Breast epithelium (tissue), 4 donors: ENCODE results near the gene SORBS2. TPM values are rescaled to one million over a fixed set of nuclear protein-coding genes. Genes with fewer than 3 reads are reported as not detected.

Experiments
- DNase-seq, 2 donors: peaks; one replicate each; pipeline ENCODE4 v3.0.0-alpha.2; 2019; ENCODE audit warnings: low spot score in 2 of 2
- H3K27ac ChIP-seq, 2 donors: fragments of 200-600 bp; sonication (generic) in 1 of 2; one replicate each; pipeline ENCODE4 v1.5.1; 2016 to 2019; ENCODE audit warnings: mild to moderate bottlenecking in 1 of 2
- H3K27me3 ChIP-seq, 2 donors: fragments of 200-600 bp; sonication (generic) in 1 of 2; one replicate each; pipeline versions ENCODE4 v1.5.1 to v1.6.0; 2017 to 2019; ENCODE audit warnings: control low read depth in 1 of 2, mild to moderate bottlenecking in 1 of 2
- H3K36me3 ChIP-seq: fragments of 200-600 bp; one replicate; pipeline ENCODE4 v1.5.1; 2019
- H3K4me1 ChIP-seq, 2 donors: fragments of 200-600 bp; sonication (generic); one replicate each; pipeline ENCODE4 v1.5.1; 2016 to 2019; ENCODE audit warnings: control low read depth in 1 of 2
- H3K4me3 ChIP-seq, 3 donors: fragments of 200-600 bp; sonication (generic); 1 replicate in 2 of 3; 2 replicates in 1 of 3; pipeline ENCODE4 v1.5.1; 2016 to 2019; ENCODE audit warnings: mild to moderate bottlenecking in 3 of 3, moderate library complexity in 2 of 3
- H3K9me3 ChIP-seq, 2 donors: fragments of 200-600 bp; sonication (generic) in 1 of 2; one replicate each; pipeline ENCODE4 v1.5.1; 2016 to 2019; ENCODE audit warnings: control low read depth in 1 of 2
- POLR2A ChIP-seq: fragments of 450-650 bp; IDR thresholded peaks from one replicate; pipeline ENCODE4 v1.6.1; 2016; ENCODE audit warnings: antibody characterized with exemption, mild to moderate bottlenecking, moderate library complexity
- POLR2AphosphoS5 ChIP-seq, 3 donors: sonication (generic); formaldehyde crosslinking; IDR thresholded peaks; one replicate each; pipeline ENCODE4 v1.6.1; 2017; ENCODE audit warnings: antibody characterized with exemption in 3 of 3
- intact Hi-C: fragments of 100-400 bp; cut with DNase I; formaldehyde crosslinking; loops from one replicate; pipeline ENCODE4 v1.15.1; 2023; ENCODE audit warnings: low total_unique reads
- total RNA-seq, 3 donors: library from RNA; depleted of rRNA; stranded (reverse); fragments of >200 nt; gene quantifications; one replicate each; pipeline ENCODE4 v1.1.0, GENCODE V29; 2016
- TF ChIP-seq, protein P1 (sequence below), 3 donors: fragments of 450-650 bp; IDR thresholded peaks; one replicate each; pipeline ENCODE4 v1.5.1; 2016 to 2017; ENCODE audit warnings: antibody characterized with exemption in 3 of 3, mild to moderate bottlenecking in 3 of 3, moderate library complexity in 3 of 3

SORBS2 gene
- total RNA-seq, 3 donors from 2014 or later, result 21.8 to 132 (median 105) TPM

DNA sequence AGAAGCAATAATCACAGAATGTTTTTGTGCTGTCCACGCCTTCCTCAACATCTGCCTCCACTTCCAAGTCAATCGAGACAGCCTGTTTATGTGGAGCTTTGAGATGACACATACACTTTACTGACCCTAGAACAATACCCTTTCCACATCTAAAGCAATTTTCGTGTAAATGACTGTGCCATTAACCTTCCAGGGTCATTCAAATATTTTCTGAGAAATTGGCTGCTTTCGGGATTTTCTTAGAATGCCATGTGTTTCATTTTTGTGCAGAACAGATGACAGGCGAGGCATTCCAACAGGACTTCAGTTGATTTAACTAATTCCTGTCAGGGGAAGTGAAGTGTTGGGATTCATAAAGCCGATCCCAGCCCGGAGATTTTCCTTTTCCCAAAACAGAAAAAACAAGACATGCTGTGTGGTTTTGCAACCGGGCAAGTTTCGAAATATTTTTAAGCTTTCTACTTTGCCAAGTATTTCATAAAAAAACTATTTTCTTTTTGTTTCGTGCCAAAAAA, 73.9 kb downstream of the SORBS2 start:
- peak overlapping the region; percentile 80 to 84 for H3K27ac ChIP-seq
- intact Hi-C loops, result no loop called here
- no peak for DNase-seq
- H3K4me3 ChIP-seq, result peak overlapping the region; percentile 13 to 54 (median 14)
- H3K36me3 ChIP-seq, result no peaks in the 10 kb centered on the region
- peaks cover 0 to 2% of the 10 kb centered on the region in 2 donors for H3K4me1 ChIP-seq
- no peaks in the 10 kb centered on the region for H3K9me3 ChIP-seq
- TF ChIP-seq POLR2A (no peak), POLR2AphosphoS5 (IDR thresholded peaks at IDR 0.05) (no peak)
- TF ChIP-seq, protein P1, sequence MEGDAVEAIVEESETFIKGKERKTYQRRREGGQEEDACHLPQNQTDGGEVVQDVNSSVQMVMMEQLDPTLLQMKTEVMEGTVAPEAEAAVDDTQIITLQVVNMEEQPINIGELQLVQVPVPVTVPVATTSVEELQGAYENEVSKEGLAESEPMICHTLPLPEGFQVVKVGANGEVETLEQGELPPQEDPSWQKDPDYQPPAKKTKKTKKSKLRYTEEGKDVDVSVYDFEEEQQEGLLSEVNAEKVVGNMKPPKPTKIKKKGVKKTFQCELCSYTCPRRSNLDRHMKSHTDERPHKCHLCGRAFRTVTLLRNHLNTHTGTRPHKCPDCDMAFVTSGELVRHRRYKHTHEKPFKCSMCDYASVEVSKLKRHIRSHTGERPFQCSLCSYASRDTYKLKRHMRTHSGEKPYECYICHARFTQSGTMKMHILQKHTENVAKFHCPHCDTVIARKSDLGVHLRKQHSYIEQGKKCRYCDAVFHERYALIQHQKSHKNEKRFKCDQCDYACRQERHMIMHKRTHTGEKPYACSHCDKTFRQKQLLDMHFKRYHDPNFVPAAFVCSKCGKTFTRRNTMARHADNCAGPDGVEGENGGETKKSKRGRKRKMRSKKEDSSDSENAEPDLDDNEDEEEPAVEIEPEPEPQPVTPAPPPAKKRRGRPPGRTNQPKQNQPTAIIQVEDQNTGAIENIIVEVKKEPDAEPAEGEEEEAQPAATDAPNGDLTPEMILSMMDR (IDR thresholded peaks at IDR 0.05), result no peak
- H3K27me3 ChIP-seq, result no peaks in the 10 kb centered on the region

DNA sequence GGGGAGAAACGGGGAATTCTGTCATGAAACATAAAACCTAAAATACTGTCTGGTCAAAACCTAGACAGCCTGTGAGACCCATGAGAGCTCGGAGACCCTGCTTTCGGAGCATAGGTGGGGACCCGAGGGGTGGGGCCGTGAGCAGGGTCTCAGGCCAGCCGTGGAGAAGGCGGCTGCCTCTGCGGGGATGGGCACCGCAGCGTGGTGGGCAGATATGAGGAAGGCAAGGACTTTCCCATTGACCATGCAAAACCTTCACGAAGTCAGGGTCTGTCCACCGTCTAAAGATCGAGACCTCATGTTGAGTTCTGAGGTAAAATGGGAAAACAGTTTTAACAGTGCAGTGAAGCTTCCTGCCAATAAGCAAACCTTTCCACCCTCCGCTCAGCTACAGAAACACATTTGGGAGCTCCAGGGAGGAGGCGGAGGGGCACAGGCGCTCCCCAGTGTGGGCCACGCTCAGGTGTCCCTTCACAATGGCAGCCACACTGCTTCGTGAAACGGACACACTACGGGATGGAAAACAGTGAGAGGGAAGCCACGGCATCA, 74.4 kb downstream of the SORBS2 start:
- H3K4me1 ChIP-seq, result peaks cover 0 to 2% of the 10 kb centered on the region in 2 donors
- TF ChIP-seq POLR2AphosphoS5 (IDR thresholded peaks at IDR 0.05) (no peak), POLR2A (no peak)
- TF ChIP-seq, protein P1 (IDR thresholded peaks at IDR 0.05), result no peak
- no peaks in the 10 kb centered on the region for H3K9me3 ChIP-seq
- peak overlapping the region; percentile 13 to 54 (median 14) for H3K4me3 ChIP-seq
- H3K36me3 ChIP-seq, result no peaks in the 10 kb centered on the region
- no peak for DNase-seq
- no peaks in the 10 kb centered on the region for H3K27me3 ChIP-seq
- H3K27ac ChIP-seq, result peak overlapping the region; percentile 80 to 84
- intact Hi-C loops, result no loop called here

DNA sequence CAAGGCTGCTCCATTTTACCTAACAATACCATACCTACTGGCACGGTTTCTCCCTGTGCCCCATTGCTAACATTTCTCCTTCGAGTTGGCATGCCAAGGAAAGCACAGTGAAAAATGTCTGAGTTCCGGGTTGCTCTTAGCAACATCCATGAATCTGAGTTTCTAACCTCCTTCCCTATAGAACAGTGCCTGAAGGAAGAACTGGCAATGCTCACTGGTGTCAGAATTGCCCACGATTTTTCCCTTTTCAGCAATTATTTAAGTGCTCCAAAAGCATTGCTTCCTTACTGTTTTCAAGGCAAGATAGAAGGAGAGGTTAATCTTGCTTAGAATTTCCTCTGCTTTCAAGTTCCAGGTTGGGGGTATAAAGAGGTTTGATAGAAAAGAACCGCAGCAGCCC, 75.1 kb downstream of the SORBS2 start:
- Histone ChIP-seq H3K9me3 (no peaks in the 10 kb centered on the region), H3K4me1 (peaks cover 0 to 2% of the 10 kb centered on the region in 2 donors), H3K27me3 (no peaks in the 10 kb centered on the region), H3K27ac (peak overlapping the region; percentile 80 to 84), H3K36me3 (no peaks in the 10 kb centered on the region), H3K4me3 (no peak overlapping the region)
- no peak for DNase-seq
- intact Hi-C loops, result no loop called here
- TF ChIP-seq POLR2AphosphoS5 (IDR thresholded peaks at IDR 0.05), result no peak
- TF ChIP-seq, protein P1 (IDR thresholded peaks at IDR 0.05), result no peak
- TF ChIP-seq POLR2A, result no peak

DNA sequence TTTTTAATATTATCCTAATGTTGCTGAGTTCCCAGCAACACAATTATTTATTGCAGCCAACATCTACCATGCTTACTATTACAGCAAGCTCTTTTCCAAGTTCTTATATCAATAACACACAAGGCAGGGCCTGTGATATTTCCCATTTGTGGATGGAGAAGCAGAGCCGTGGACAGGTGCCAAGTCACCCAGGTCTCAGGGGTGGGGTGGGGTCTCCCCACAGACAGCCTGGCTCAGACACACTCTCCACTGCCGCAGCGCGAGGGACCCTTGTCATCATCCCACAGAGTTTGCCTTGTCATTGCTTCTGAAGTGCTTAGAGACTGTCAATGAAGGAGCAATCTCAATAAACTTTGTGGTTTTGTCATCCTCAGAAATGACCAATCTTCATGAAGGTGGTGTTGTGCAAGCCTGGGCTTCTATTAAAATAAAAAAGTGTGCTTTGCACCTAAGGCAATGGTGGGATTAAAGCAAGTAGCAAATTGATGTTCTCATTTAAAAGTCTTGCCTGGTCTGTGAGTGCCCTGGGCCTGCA, 76.1 kb downstream of the SORBS2 start:
- peak overlapping the region in 1 of 2 donors; percentile 80 for H3K27ac ChIP-seq
- DNase-seq, result no peak
- TF ChIP-seq POLR2A (no peak), POLR2AphosphoS5 (IDR thresholded peaks at IDR 0.05) (no peak)
- TF ChIP-seq, protein P1 (IDR thresholded peaks at IDR 0.05), result no peak
- H3K9me3 ChIP-seq, result no peaks in the 10 kb centered on the region
- H3K4me1 ChIP-seq, result peaks cover 0 to 2% of the 10 kb centered on the region in 2 donors
- intact Hi-C loops, result no loop called here
- no peak overlapping the region for H3K4me3 ChIP-seq
- H3K27me3 ChIP-seq, result no peaks in the 10 kb centered on the region
- H3K36me3 ChIP-seq, result no peaks in the 10 kb centered on the region

DNA sequence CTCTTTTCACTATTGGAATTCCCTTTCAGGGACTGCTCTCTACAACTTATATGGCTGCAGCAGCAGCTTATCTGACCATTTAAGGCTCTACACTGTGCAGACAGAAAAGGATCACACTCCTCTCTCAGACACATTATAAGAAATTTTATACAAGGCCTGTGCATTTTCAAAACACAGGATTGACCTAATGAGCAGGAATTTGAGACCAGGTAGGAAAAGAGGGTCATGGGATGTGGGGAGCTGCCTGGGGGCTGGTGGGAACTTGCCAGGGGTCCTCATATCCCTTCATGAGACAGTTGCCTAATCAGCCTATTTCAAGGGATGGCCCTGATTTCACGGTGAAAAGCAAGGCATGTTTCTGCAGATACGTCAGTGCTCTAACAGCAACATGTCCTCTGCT, 77.1 kb downstream of the SORBS2 start:
- Histone ChIP-seq H3K4me3 (no peak overlapping the region), H3K27ac (no peak overlapping the region), H3K27me3 (no peaks in the 10 kb centered on the region), H3K9me3 (no peaks in the 10 kb centered on the region), H3K4me1 (peaks cover 0 to 2% of the 10 kb centered on the region in 2 donors), H3K36me3 (no peaks in the 10 kb centered on the region)
- intact Hi-C loops, result no loop called here
- DNase-seq, result no peak
- TF ChIP-seq POLR2A, result no peak
- TF ChIP-seq, protein P1 (IDR thresholded peaks at IDR 0.05), result no peak
- no peak for TF ChIP-seq POLR2AphosphoS5 (IDR thresholded peaks at IDR 0.05)
